Measurements from ENCODE around the gene SEZ6L.

Gene SEZ6L

DNA sequence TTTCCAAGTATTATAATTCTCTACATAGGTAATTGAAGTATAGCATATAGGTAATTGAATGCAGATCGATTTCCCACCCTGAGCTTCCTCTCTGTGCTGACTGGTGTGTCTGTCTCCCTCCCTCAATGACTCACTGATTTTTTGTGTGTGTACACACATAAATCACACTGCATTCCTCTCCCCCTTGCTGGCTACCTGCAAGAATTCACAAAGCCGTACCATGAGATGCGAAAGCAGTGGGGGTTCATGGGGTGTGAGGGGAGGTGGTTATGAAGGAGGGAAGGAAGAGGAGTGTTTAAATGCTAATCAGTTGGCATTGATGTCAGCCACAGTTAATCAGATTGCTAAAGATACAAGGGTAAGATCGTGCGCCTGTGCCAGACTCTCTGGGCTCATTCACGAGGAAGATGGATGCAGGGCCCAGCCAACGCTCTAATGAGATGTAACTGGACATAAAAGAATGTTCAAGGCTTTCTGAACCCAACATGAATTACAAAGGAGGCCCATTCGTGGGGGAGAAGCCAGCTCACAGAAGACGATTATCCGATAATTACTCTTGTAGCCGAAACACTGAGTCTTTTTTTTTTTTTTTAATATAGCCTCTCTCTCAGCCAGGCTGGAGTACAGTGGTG, 107.4 kb downstream of the SEZ6L start:
- Histone ChIP-seq H4K20me1 (ENCODE audit: control insufficient read depth, insufficient read depth, low read depth, low read length) (no peaks in the 10 kb centered on the region), H3K9me3 (ENCODE audit: control insufficient read depth, insufficient read depth, low read length) (no peaks in the 10 kb centered on the region), H3K4me2 (ENCODE audit: low read length) (no peak overlapping the region), H3K4me3 (ENCODE audit: low read length) (no peak overlapping the region), H3K9me2 (replicated peaks; ENCODE audit: control insufficient read depth, low read length) (no peaks in the 10 kb centered on the region), H3K36me3 (ENCODE audit: control insufficient read depth, low read length) (no peaks in the 10 kb centered on the region), H3K27ac (ENCODE audit: low read depth, low read length) (no peak overlapping the region), H3K4me1 (ENCODE audit: control insufficient read depth, low read length) (no peaks in the 10 kb centered on the region), H3K79me2 (ENCODE audit: control insufficient read depth, low read length) (no peaks in the 10 kb centered on the region), H3K27me3 (ENCODE audit: control insufficient read depth, low read length) (no peaks in the 10 kb centered on the region), H3F3A (ENCODE audit: control insufficient read depth, insufficient read depth) (no peaks in the 10 kb centered on the region)
- TF ChIP-seq, protein P1, sequence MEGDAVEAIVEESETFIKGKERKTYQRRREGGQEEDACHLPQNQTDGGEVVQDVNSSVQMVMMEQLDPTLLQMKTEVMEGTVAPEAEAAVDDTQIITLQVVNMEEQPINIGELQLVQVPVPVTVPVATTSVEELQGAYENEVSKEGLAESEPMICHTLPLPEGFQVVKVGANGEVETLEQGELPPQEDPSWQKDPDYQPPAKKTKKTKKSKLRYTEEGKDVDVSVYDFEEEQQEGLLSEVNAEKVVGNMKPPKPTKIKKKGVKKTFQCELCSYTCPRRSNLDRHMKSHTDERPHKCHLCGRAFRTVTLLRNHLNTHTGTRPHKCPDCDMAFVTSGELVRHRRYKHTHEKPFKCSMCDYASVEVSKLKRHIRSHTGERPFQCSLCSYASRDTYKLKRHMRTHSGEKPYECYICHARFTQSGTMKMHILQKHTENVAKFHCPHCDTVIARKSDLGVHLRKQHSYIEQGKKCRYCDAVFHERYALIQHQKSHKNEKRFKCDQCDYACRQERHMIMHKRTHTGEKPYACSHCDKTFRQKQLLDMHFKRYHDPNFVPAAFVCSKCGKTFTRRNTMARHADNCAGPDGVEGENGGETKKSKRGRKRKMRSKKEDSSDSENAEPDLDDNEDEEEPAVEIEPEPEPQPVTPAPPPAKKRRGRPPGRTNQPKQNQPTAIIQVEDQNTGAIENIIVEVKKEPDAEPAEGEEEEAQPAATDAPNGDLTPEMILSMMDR (IDR thresholded peaks at IDR 0.05; ENCODE audit: low read depth, low read length, poor library complexity, severe bottlenecking) = no peak
- TF ChIP-seq EZH2phosphoT487 (IDR thresholded peaks at IDR 0.05; ENCODE audit: borderline replicate concordance, low read length) = no peak

DNA sequence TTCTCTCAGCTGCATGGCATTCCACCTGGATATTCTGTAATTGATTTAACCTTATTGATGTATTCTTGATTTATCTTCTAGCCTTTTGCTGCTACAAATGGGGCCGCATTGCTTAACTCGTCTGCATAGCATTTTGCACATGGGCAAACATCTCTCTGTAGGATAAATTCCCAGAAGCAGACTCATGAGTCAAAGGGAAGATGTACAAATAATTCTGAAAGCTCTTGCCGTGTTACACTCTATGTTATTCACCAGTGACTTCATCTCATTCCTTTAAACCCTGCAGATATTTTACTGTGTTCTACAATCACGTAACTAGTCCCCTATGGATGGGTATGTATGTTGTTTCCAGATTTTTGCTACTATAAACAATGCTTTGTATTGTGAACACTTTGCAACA, 112.7 kb downstream of the SEZ6L start:
- Histone ChIP-seq H3K4me2 (ENCODE audit: low read length) (no peak overlapping the region), H3K4me3 (ENCODE audit: low read length) (no peak overlapping the region), H3K9me2 (replicated peaks; ENCODE audit: control insufficient read depth, low read length) (no peaks in the 10 kb centered on the region), H3K9me3 (ENCODE audit: control insufficient read depth, insufficient read depth, low read length) (no peaks in the 10 kb centered on the region), H3K27ac (ENCODE audit: low read depth, low read length) (no peak overlapping the region), H3K36me3 (ENCODE audit: control insufficient read depth, low read length) (no peaks in the 10 kb centered on the region), H3K4me1 (ENCODE audit: control insufficient read depth, low read length) (no peaks in the 10 kb centered on the region), H3K27me3 (ENCODE audit: control insufficient read depth, low read length) (no peaks in the 10 kb centered on the region; the same call in 1 of the 2 replicates), H4K20me1 (ENCODE audit: control insufficient read depth, insufficient read depth, low read depth, low read length) (no peaks in the 10 kb centered on the region), H3F3A (ENCODE audit: control insufficient read depth, insufficient read depth) (no peaks in the 10 kb centered on the region), H3K79me2 (ENCODE audit: control insufficient read depth, low read length) (no peaks in the 10 kb centered on the region)
- TF ChIP-seq, protein P1 (IDR thresholded peaks at IDR 0.05; ENCODE audit: low read depth, low read length, poor library complexity, severe bottlenecking) = no peak
- TF ChIP-seq EZH2phosphoT487 (IDR thresholded peaks at IDR 0.05; ENCODE audit: borderline replicate concordance, low read length) = no peak

DNA sequence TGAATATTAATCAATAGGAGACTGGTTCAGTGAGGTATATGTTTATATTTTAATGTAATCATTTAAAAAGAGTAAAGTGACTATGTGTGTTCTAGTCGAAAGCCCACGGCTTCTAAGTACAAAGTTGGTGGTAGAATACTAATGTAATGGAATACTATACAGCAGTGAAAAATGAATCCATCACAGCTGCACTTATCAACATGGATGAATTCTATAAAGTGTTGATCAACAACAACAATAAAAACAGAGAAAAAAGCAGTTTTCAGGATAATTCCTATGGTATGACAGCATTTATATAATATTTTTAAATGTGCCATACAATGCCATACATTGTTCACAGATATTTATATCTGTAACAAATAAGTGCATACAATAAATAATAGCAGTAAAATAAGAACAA, 114.1 kb downstream of the SEZ6L start:
- TF ChIP-seq EZH2phosphoT487 (IDR thresholded peaks at IDR 0.05; ENCODE audit: borderline replicate concordance, low read length) = no peak
- TF ChIP-seq, protein P1 (IDR thresholded peaks at IDR 0.05; ENCODE audit: low read depth, low read length, poor library complexity, severe bottlenecking) = no peak
- H3K4me1 ChIP-seq (ENCODE audit: control insufficient read depth, low read length) = no peaks in the 10 kb centered on the region
- peaks cover 3% of the 10 kb centered on the region; the same call in 1 of the 2 replicates for H3K27me3 ChIP-seq (ENCODE audit: control insufficient read depth, low read length)
- H3K4me2 ChIP-seq (ENCODE audit: low read length) = no peak overlapping the region
- H3F3A ChIP-seq (ENCODE audit: control insufficient read depth, insufficient read depth) = no peaks in the 10 kb centered on the region
- H3K27ac ChIP-seq (ENCODE audit: low read depth, low read length) = no peak overlapping the region
- H3K9me2 ChIP-seq (replicated peaks; ENCODE audit: control insufficient read depth, low read length) = no peaks in the 10 kb centered on the region
- H3K9me3 ChIP-seq (ENCODE audit: control insufficient read depth, insufficient read depth, low read length) = no peaks in the 10 kb centered on the region
- no peaks in the 10 kb centered on the region for H3K36me3 ChIP-seq (ENCODE audit: control insufficient read depth, low read length)
- H4K20me1 ChIP-seq (ENCODE audit: control insufficient read depth, insufficient read depth, low read depth, low read length) = no peaks in the 10 kb centered on the region
- no peaks in the 10 kb centered on the region for H3K79me2 ChIP-seq (ENCODE audit: control insufficient read depth, low read length)
- no peak overlapping the region for H3K4me3 ChIP-seq (ENCODE audit: low read length)
